NCI-H1105 treated with DMSO at 0.1 percent for 48 hours (cell line): ENCODE data around the gene PPT1.

ENCODE experiments used
- DNase-seq: peaks from one replicate; lab custom pipeline; 2025; lab: John Stamatoyannopoulos, UW

The PPT1 gene

DNA sequence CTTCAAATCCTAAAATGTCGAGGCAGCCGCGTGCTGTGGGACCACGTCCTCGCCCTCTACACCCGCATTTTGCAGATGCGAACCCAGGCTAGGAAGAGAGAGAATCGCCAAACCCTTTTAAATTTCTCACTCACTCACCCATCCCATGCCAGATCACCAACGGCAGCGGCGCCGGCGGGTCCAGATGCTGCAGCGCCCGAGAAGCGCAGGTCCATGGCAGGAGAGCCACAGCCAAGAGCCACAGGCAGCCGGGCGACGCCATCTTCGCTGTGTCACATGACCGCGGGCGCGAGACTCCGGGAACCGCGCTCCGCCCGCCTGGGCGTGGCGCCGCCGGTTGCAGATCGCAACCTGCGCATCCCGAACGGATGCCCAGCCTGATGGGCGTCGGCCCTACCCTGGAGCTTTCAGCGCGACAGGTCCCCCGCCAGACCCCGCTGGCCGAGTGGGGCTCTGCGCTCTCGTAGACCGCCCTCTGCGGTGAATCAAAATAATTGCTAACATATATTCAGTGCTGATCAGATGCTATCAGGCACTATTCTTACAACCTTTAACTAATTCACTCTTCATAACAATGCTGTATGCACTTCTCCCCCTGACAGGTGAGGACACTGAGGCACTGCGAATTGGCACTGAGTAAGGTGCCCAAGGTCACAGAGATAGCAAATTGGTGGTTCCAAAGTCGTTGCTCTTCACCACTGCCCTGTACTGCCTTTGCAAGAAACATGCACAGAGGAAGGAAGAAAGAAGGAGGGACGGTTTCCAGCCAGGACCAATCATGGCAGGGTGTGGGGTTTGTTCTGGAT is at the start of gene PPT1:
PPT1 (minus strand) TSS at position 276 of the 806 bp plus-strand sequence; CDS start at position 262, 14 bp downstream.
- DNase-seq = peak; percentile 82

DNA sequence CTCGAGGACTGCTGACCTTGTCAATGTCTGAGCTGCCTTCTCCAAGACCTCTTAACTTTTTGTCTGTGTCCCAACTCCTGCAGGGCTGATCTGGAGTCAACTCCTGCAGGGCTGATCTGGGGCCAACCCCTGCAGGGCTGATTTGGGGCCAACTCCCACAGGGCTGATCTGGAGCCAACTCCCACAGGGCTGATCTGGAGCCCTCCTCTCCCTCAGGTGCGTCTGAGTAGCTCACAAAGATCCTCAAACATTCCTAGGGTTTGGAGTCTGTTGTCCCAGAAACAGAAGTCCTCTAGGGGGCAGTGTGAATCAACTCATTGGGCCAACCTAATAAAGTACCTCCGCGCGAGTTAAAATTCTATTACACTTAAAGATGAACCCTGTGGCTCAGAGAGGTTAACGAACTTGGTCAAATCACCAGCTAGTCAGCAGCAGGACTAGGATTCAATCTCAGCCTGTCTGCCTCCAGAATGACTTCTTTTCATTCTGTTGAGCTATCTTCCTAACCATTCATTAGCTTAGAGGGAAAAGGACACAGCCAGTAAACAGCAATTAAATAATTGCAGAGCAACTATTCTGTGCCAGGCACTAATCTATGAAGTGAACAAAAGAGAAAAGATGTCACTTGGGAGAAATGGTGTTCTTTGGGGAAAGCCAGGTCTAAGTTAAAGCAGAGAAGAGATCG is 47.0 kb upstream of the PPT1 start:
- peak; percentile 65 for DNase-seq

GRCh38 chr1:40141878-40142535 is 45.0 kb upstream of the PPT1 start:
- DNase-seq = no peak

- no peak for DNase-seq
These were observed 43.3 kb upstream of the PPT1 start for GRCh38 chr1:40140211-40140973.

- DNase-seq = no peak
These were observed 36.8 kb upstream of the PPT1 start for GRCh38 chr1:40133839-40134238.

- DNase-seq = no peak
These were observed 36.2 kb upstream of the PPT1 start for GRCh38 chr1:40133312-40133665.

GRCh38 chr1:40132383-40133311 is 35.6 kb upstream of the PPT1 start:
- no peak for DNase-seq

- DNase-seq = no peak
These were observed 33.8 kb upstream of the PPT1 start for GRCh38 chr1:40130892-40131291.

DNA sequence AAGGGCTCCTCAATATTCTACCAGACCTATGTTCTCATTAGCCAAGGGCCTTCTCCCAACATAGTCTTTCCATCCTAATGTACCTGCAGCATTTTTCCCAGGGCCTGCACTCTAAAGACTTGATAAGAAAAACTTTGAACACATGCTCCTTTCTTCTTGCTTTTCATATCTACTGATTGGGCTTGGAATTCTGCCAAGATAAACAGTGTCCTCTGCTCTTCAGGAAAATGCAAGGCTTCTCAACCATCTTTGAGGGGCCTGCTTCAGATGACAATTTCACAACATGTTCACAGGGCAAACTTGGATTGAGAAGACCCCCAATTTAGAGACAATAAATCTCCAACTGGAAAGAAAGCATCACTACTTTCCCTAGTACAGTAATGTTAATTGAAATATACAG is 25.8 kb upstream of the PPT1 start:
- peak; percentile 23 for DNase-seq

GRCh38 chr1:40120128-40120527 is 23.1 kb upstream of the PPT1 start:
- no peak for DNase-seq

DNA sequence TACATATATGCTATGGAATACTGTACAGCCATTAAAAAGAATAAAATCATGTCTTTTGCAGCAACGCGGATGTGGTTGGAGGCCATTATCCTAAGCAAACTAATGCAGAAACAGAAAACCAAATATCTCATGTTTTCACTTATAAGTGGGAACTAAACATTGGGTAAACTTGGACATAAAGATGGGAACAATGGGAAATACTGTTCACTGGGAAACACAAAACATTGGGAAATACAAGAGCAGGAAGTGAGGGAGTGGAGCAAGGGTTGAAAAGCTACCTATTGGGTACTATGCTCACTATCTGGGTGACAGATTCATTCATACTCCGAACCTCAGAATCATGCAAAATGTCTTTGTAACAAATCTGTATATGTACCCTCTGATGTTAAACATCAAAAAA is 17.3 kb upstream of the PPT1 start:
- DNase-seq = no peak

DNA sequence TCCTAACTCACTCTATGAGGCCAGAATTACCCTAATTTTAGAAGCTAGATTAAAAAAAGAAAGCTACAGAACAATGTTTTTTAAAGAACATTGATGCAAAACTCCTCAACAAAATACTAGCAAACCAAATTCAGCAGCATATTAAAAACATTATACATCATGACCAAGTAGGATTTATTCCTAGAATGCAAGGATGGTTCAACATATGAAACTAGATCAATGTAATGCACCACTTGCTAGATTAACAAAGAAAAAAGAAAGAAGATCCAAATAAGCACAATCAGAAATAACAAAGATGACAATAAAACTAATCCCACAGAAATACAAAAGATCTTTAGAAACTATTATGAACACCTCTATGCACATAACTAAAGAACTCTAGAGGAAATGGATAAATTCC is 13.3 kb upstream of the PPT1 start:
- DNase-seq = no peak

- DNase-seq = no peak
These were observed 10.4 kb upstream of the PPT1 start for GRCh38 chr1:40107290-40107959.

DNA sequence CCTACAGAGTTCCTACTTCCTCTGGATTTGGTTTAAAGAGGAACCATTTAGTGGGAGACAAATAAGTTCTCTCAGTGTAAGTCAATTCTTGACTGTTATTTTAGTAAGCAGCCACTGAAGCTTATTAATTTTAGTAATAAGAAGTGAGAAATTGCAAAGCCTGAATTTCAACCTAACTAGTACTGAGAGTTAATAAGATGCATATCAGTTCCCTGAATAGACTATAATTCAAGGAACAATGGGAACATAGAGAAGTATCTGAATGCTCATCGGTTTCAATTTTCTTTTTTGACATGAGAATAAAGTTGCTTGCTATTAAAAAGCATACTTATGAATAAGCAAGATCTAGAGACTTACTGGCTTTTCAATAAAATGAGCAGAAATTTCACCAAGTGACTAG is 8.0 kb upstream of the PPT1 start:
- no peak for DNase-seq

DNA sequence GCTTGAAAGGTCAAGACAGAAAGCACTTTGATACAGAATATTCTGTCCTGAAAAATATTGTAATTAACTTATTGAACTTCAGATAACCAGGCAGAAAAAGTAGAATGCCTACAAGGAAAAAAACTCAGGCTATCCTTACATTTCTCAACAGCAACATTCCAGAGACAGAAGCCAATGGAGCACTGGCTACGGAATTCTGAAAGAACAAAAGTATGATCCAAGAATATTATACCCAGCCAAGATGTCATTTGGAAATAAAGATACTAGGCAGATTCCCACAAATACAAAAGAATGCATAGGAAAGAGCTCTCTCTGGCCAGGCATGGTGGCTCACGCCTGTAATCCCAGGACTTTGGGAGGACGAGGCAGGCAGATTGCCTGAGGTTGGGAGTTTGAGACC is 5.8 kb upstream of the PPT1 start:
- DNase-seq = no peak

- no peak for DNase-seq
These were observed 5.0 kb upstream of the PPT1 start for GRCh38 chr1:40102038-40102437.

GRCh38 chr1:40096646-40096976 is 441 bp downstream of the PPT1 start:
- DNase-seq = no peak

- DNase-seq = no peak
These were observed 1.2 kb downstream of the PPT1 start for GRCh38 chr1:40095806-40096205.

DNA sequence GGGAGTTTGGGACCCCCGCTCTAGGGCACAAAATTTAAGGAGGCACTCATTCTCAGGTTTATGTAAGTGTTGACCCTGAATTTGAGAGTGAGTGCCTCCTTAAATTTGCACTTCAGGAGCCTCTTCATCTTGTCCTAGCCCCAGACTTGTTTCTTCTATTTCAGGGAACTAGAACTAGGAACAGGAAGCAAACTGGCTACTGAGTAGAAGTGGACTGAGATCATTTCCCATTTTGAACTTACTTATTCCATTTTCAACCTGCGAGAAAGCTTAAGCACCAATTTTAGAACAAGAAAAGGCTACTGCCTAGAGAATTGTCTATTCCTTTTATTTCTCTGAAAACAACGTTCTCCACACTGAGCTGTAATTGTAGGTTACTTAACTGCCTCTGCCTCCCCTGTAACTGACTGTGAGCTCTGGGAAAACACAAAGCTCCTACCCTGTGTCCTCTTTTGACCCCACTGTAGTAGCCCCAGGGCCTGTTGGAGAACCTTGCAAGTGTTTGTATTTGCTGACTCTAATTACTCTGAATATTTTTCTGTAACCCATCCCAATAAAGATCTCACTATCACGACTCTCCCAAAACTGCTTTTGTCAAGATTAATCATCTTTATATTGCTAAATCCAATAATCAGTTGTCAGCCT is 2.5 kb downstream of the PPT1 start:
- no peak for DNase-seq
